HG03135 (cell line): ENCODE results near the gene UNC13B.
"Not testable (repeated sequence)": the region's sequence is repeated elsewhere in the genome, so short reads cannot be mapped to it uniquely, and the experiment has no call there.

Experiments
- ATAC-seq: cut with Tn5 transposase; IDR thresholded peaks from one replicate; pipeline ENCODE4 v1.9.1; 2021; ENCODE audit warnings: mild to moderate bottlenecking, moderate library complexity; ENCODE audit not compliant: unreplicated experiment

The UNC13B gene

GRCh38 chr9:35162605-35163315, 951 bp downstream of the UNC13B start:
- no peak for ATAC-seq

GRCh38 chr9:35163413-35163812, 1.6 kb downstream of the UNC13B start:
- no peak for ATAC-seq

GRCh38 chr9:35164711-35165110, 2.9 kb downstream of the UNC13B start:
- no peak for ATAC-seq

GRCh38 chr9:35167429-35167828, 5.6 kb downstream of the UNC13B start:
- not testable (repeated sequence) for ATAC-seq

- ATAC-seq = no peak
Observed at GRCh38 chr9:35168963-35169362, 7.2 kb downstream of the UNC13B start.

- ATAC-seq = no peak
Observed at GRCh38 chr9:35172878-35173277, 11.1 kb downstream of the UNC13B start.

- ATAC-seq = no peak
Observed at GRCh38 chr9:35177520-35177919, 15.7 kb downstream of the UNC13B start.

- no peak for ATAC-seq
Observed at GRCh38 chr9:35179347-35180280, 17.8 kb downstream of the UNC13B start.

GRCh38 chr9:35180801-35181200, 19.0 kb downstream of the UNC13B start:
- no peak for ATAC-seq

- not testable (repeated sequence) for ATAC-seq
Observed at GRCh38 chr9:35182401-35182800, 20.6 kb downstream of the UNC13B start.

- ATAC-seq = not testable (repeated sequence)
Observed at GRCh38 chr9:35182996-35183754, 21.4 kb downstream of the UNC13B start.

- not testable (repeated sequence) for ATAC-seq
Observed at GRCh38 chr9:35183755-35184480, 22.1 kb downstream of the UNC13B start.

GRCh38 chr9:35186524-35186923, 24.7 kb downstream of the UNC13B start:
- no peak for ATAC-seq

GRCh38 chr9:35190203-35190602, 28.4 kb downstream of the UNC13B start:
- no peak for ATAC-seq

- no peak for ATAC-seq
Observed at GRCh38 chr9:35191105-35191504, 29.3 kb downstream of the UNC13B start.

- ATAC-seq = no peak
Observed at GRCh38 chr9:35193762-35194161, 32.0 kb downstream of the UNC13B start.

GRCh38 chr9:35195683-35196082, 33.9 kb downstream of the UNC13B start:
- no peak for ATAC-seq

- ATAC-seq = no peak
Observed at GRCh38 chr9:35198191-35198590, 36.4 kb downstream of the UNC13B start.

GRCh38 chr9:35203528-35203927, 41.7 kb downstream of the UNC13B start:
- no peak for ATAC-seq

GRCh38 chr9:35205340-35205739, 43.5 kb downstream of the UNC13B start:
- no peak for ATAC-seq

GRCh38 chr9:35211854-35212253, 50.0 kb downstream of the UNC13B start:
- no peak for ATAC-seq
